ENCODE results near the gene COG2. TPM values are rescaled to one million over a fixed set of nuclear protein-coding genes. Genes with fewer than 3 reads are reported as not detected.

Gene COG2
- total and polyA plus RNA-seq, 2 of the 8 experiments (the other 6 are each of a cell fraction or from before 2014, with no cell fraction given): 10.3 to 36.7 TPM

GRCh38 chr1:230691615-230692014 is 49.3 kb downstream of the COG2 start:
- no peak overlapping the region for H4K5ac ChIP-seq (ENCODE audit: insufficient read length, low read depth, low read length)
- H3K23me2 ChIP-seq (ENCODE audit: low read depth, low read length): no peaks in the 10 kb centered on the region
- H3K79me2 ChIP-seq (ENCODE audit: control insufficient read depth in 1 of 2, insufficient read depth in 2 of 2, low read length in 2 of 2): no peaks in the 10 kb centered on the region
- H2BK15ac ChIP-seq (ENCODE audit: low read length): no peak overlapping the region
- no peak overlapping the region for H3K14ac ChIP-seq (ENCODE audit: insufficient read length)
- H3K4ac ChIP-seq (replicated peaks; ENCODE audit: insufficient read length, low read depth, low read length): no peak overlapping the region
- peaks cover 0 to 1% of the 10 kb centered on the region in 2 experiments for H4K20me1 ChIP-seq (replicated peaks in 1 of 2; ENCODE audit: control insufficient read depth in 1 of 2, insufficient read depth in 2 of 2, low read length in 2 of 2)
- FAIRE-seq (no peak), DNase-seq (ENCODE audit: low read depth in 1 of 2, low spot score in 2 of 2) (no peak)
- no peak overlapping the region for H3K56ac ChIP-seq (replicated peaks; ENCODE audit: insufficient read length, low read depth, low read length)
- 91% methylated on average over 10 of the region's 10 CpGs; no CpG with 5 or more reads in 1 of the 2 experiments for WGBS, 2 experiments (ENCODE audit: extremely low coverage in 1 of 2, insufficient coverage in 1 of 2, insufficient read length in 1 of 2, insufficient replicate concordance in 2 of 2, low coverage in 1 of 2, low lambda C conversion rate in 2 of 2, missing lambda C conversion rate in 1 of 2)
- H3K36me3 ChIP-seq (ENCODE audit: control insufficient read depth in 2 of 4, insufficient read depth in 4 of 4, low read length in 3 of 4): peaks cover 12 to 62% (median 32%) of the 10 kb centered on the region in 4 experiments; a peak in 7 of 8 replicates
- H2AFZ ChIP-seq (ENCODE audit: low read length): no peak overlapping the region
- H3K79me1 ChIP-seq (ENCODE audit: low read depth, low read length): no peaks in the 10 kb centered on the region
- H3K27me3 ChIP-seq (replicated peaks in 1 of 4; ENCODE audit: control insufficient read depth in 3 of 4, extremely low read depth in 1 of 4, insufficient read depth in 3 of 4, low read length in 3 of 4): no peaks in the 10 kb centered on the region
- no peak overlapping the region for H2AK5ac ChIP-seq (ENCODE audit: low read depth, low read length)
- H3K4me1 ChIP-seq (replicated peaks in 1 of 4; ENCODE audit: control insufficient read depth in 3 of 4, insufficient read depth in 4 of 4, low read length in 3 of 4): peaks cover 0 to 8% (median 1%) of the 10 kb centered on the region in 4 experiments; a peak in 1 of 7 replicates
- H3K4me3 ChIP-seq (ENCODE audit: extremely low read depth in 1 of 4, insufficient read depth in 2 of 4, low read depth in 3 of 4, low read length in 4 of 4): no peak overlapping the region
- no peak overlapping the region; the same call in 1 of the 2 replicates for H4K8ac ChIP-seq (ENCODE audit: extremely low read depth, insufficient read depth, low read length)
- no peak overlapping the region for H3K27ac ChIP-seq (ENCODE audit: low read depth, low read length)
- no peak overlapping the region for H3K9ac ChIP-seq (replicated peaks in 1 of 4; ENCODE audit: extremely low read depth in 1 of 4, low read depth in 3 of 4, low read length in 3 of 4)
- H3K9me3 ChIP-seq (ENCODE audit: insufficient read depth in 2 of 2, low read depth in 1 of 2, low read length in 1 of 2): no peaks in the 10 kb centered on the region
- no peak overlapping the region for H2BK20ac ChIP-seq (ENCODE audit: low read length)
- H3K4me2 ChIP-seq (ENCODE audit: insufficient read depth in 1 of 2, low read depth in 2 of 2, low read length in 2 of 2): no peak overlapping the region
- no peak overlapping the region for H4K91ac ChIP-seq (replicated peaks; ENCODE audit: insufficient read length, low read length)
- H2BK12ac ChIP-seq (ENCODE audit: low read depth, low read length): no peak overlapping the region
- no peak overlapping the region for H3K23ac ChIP-seq (ENCODE audit: insufficient read length)
- CTCF ChIA-PET (ENCODE audit: partially characterized antibody): no interaction called here
- H2BK5ac ChIP-seq (ENCODE audit: low read depth, low read length): no peak overlapping the region
- no peak overlapping the region for H2BK120ac ChIP-seq (replicated peaks; ENCODE audit: low read depth, low read length)
- H3K18ac ChIP-seq (ENCODE audit: extremely low read depth, low read length): no peak overlapping the region
- POLR2A ChIA-PET (ENCODE audit: partially characterized antibody): no interaction called here
- TF ChIP-seq KDM4A (IDR thresholded peaks at IDR 0.05; ENCODE audit: low read depth, low read length, severe bottlenecking) (no peak), SIRT6 (IDR thresholded peaks at IDR 0.05; ENCODE audit: low read length) (no peak), EP300 (IDR thresholded peaks at IDR 0.05; ENCODE audit: borderline replicate concordance in 1 of 2, low read depth in 2 of 2, low read length in 2 of 2) (no peak), JUN (IDR thresholded peaks at IDR 0.05; ENCODE audit: low read depth, low read length) (no peak), CBX8 (IDR thresholded peaks at IDR 0.05; ENCODE audit: borderline replicate concordance, low read depth, low read length) (no peak), TEAD4 (IDR thresholded peaks at IDR 0.05; ENCODE audit: low read depth, low read length) (no peak), KDM1A (IDR thresholded peaks at IDR 0.05; ENCODE audit: borderline replicate concordance, low read length) (no peak), MAFK (IDR thresholded peaks at IDR 0.05; ENCODE audit: low read depth, low read length) (no peak), HDAC6 (IDR thresholded peaks at IDR 0.05; ENCODE audit: low read depth, low read length) (no peak), BACH1 (IDR thresholded peaks at IDR 0.05; ENCODE audit: low read length) (no peak), POLR2A (IDR thresholded peaks at IDR 0.05; ENCODE audit: control extremely low read depth in 1 of 2, low read depth in 2 of 2, low read length in 2 of 2) (no peak), ZNF274 (IDR thresholded peaks at IDR 0.05; ENCODE audit: borderline replicate concordance, extremely low read depth, low read length) (no peak), CEBPB (IDR thresholded peaks at IDR 0.05; ENCODE audit: low read depth, low read length) (no peak), BRCA1 (IDR thresholded peaks at IDR 0.05; ENCODE audit: low read depth, low read length) (no peak), GTF2F1 (IDR thresholded peaks at IDR 0.05; ENCODE audit: borderline replicate concordance, low read depth, low read length) (no peak), POU5F1 (IDR thresholded peaks at IDR 0.05; ENCODE audit: low read depth, low read length) (no peak), SP2 (IDR thresholded peaks at IDR 0.05; ENCODE audit: low read length) (no peak)

Measured in H1 (cell line).